ENCODE data around the gene USP7.

DNA sequence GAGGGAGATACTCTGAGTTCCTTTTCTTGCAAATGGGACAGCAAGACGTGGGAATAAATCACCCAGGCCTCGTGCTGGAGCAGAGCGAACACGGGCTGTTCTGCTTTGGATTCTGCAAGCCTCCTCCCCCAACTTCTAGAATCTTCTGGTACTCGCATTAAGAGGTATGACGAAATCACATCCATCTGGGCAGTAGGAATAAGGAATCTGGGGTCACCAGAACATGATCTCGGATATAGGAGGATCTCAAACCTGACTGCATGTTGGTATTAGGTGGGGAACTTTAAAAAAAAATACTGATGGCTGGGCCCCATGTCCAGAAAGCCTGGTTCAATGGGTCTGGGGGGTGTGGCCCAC is 49.8 kb upstream of the USP7 start:
- no peak for TF ChIP-seq POLR2AphosphoS5 (IDR thresholded peaks at IDR 0.05; ENCODE audit: low read depth, low read length)
- TF ChIP-seq, protein P1, sequence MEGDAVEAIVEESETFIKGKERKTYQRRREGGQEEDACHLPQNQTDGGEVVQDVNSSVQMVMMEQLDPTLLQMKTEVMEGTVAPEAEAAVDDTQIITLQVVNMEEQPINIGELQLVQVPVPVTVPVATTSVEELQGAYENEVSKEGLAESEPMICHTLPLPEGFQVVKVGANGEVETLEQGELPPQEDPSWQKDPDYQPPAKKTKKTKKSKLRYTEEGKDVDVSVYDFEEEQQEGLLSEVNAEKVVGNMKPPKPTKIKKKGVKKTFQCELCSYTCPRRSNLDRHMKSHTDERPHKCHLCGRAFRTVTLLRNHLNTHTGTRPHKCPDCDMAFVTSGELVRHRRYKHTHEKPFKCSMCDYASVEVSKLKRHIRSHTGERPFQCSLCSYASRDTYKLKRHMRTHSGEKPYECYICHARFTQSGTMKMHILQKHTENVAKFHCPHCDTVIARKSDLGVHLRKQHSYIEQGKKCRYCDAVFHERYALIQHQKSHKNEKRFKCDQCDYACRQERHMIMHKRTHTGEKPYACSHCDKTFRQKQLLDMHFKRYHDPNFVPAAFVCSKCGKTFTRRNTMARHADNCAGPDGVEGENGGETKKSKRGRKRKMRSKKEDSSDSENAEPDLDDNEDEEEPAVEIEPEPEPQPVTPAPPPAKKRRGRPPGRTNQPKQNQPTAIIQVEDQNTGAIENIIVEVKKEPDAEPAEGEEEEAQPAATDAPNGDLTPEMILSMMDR (IDR thresholded peaks at IDR 0.05): no peak
- no peak for TF ChIP-seq SIN3A (IDR thresholded peaks at IDR 0.05; ENCODE audit: borderline replicate concordance, insufficient read depth, low read depth, low read length)
- TF ChIP-seq, protein P2, sequence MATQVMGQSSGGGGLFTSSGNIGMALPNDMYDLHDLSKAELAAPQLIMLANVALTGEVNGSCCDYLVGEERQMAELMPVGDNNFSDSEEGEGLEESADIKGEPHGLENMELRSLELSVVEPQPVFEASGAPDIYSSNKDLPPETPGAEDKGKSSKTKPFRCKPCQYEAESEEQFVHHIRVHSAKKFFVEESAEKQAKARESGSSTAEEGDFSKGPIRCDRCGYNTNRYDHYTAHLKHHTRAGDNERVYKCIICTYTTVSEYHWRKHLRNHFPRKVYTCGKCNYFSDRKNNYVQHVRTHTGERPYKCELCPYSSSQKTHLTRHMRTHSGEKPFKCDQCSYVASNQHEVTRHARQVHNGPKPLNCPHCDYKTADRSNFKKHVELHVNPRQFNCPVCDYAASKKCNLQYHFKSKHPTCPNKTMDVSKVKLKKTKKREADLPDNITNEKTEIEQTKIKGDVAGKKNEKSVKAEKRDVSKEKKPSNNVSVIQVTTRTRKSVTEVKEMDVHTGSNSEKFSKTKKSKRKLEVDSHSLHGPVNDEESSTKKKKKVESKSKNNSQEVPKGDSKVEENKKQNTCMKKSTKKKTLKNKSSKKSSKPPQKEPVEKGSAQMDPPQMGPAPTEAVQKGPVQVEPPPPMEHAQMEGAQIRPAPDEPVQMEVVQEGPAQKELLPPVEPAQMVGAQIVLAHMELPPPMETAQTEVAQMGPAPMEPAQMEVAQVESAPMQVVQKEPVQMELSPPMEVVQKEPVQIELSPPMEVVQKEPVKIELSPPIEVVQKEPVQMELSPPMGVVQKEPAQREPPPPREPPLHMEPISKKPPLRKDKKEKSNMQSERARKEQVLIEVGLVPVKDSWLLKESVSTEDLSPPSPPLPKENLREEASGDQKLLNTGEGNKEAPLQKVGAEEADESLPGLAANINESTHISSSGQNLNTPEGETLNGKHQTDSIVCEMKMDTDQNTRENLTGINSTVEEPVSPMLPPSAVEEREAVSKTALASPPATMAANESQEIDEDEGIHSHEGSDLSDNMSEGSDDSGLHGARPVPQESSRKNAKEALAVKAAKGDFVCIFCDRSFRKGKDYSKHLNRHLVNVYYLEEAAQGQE (IDR thresholded peaks at IDR 0.05; ENCODE audit: insufficient read depth in 1 of 2, low read depth in 2 of 2, low read length in 1 of 2): no peak

Measured in Panc1 (cell line).